ENCODE results near the gene FERMT1. TPM values are rescaled to one million over a fixed set of nuclear protein-coding genes. Genes with fewer than 3 reads are reported as not detected.

FERMT1 gene
- total and polyA plus RNA-seq, 2 of the 4 experiments (the other 2 are of a cell fraction) = 1.8 to 2.3 TPM

DNA sequence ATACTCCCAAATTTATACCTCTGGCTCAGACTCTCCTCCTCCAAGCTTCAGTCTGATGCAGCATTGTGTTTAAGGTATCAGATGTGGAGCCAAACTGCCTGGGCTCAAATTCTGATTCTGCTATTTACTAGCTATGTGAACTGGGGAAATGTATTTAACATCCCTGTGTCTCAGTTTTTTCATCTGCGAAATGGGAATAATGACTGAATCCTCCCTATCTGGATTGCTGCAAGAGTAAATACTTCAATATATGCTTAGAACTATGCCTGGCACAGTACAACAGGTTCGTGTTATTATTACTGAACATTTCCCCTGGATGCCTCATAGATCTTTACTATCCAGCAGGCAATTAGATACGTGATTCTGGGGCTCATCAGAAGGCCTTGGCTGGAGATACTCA lies 74.4 kb downstream of the FERMT1 start:
- ChIA-PET CTCF (no interaction called here), POLR2A (ENCODE audit: unreplicated experiment) (no interaction called here)
- Histone ChIP-seq H3K4ac (ENCODE audit: low read depth, low read length) (no peak overlapping the region), H2BK5ac (ENCODE audit: low read depth, low read length, poor library complexity, severe bottlenecking) (no peak overlapping the region), H2BK120ac (ENCODE audit: low read depth, low read length) (no peak overlapping the region), H2AK5ac (ENCODE audit: low read depth, low read length) (no peak overlapping the region), H3K27ac (ENCODE audit: insufficient read depth, low read length) (no peak overlapping the region), H2AFZ (replicated peaks; ENCODE audit: low read length, poor library complexity) (no peak overlapping the region), H2BK15ac (ENCODE audit: low read depth, low read length) (no peak overlapping the region), H3K9me3 (ENCODE audit: control insufficient read depth, insufficient read depth, low read length) (no peaks in the 10 kb centered on the region), H3K4me2 (ENCODE audit: low read depth, low read length) (no peak overlapping the region), H3K36me3 (ENCODE audit: control insufficient read depth, insufficient read depth, low read length) (no peaks in the 10 kb centered on the region), H3K79me1 (ENCODE audit: low read depth in 1 of 2, low read length in 2 of 2) (no peaks in the 10 kb centered on the region), H4K20me1 (ENCODE audit: insufficient read depth, low read length) (no peaks in the 10 kb centered on the region), H3K23ac (ENCODE audit: low read depth, low read length) (no peak overlapping the region), H3K9me1 (ENCODE audit: insufficient read depth, low read length) (peaks cover 3% of the 10 kb centered on the region; the same call in 1 of the 2 replicates), H3K27me3 (ENCODE audit: control insufficient read depth, insufficient read depth, low read length) (peaks cover 9% of the 10 kb centered on the region), H2BK20ac (ENCODE audit: low read depth, low read length) (no peak overlapping the region), H4K8ac (ENCODE audit: low read depth in 2 of 2, low read length in 2 of 2) (no peak overlapping the region), H3K14ac (replicated peaks; ENCODE audit: low read depth, low read length) (no peak overlapping the region), H3K18ac (ENCODE audit: low read depth, low read length) (no peak overlapping the region), H3K4me3 (ENCODE audit: insufficient read depth, low read depth, low read length) (no peak overlapping the region), H2AK9ac (replicated peaks; ENCODE audit: low read depth, low read length, poor library complexity) (no peak overlapping the region), H4K5ac (ENCODE audit: low read depth, low read length) (no peak overlapping the region), H4K91ac (ENCODE audit: insufficient read depth, low read depth, low read length) (no peak overlapping the region), H3K4me1 (ENCODE audit: control insufficient read depth, insufficient read depth, low read length) (peaks cover 3% of the 10 kb centered on the region), H3K9ac (ENCODE audit: low read depth, low read length) (no peak overlapping the region), H3K56ac (ENCODE audit: extremely low read depth, insufficient read depth, low read length) (no peak overlapping the region)
- dilution Hi-C loops (cut with HindIII; ENCODE audit: low sequenced_read_pairs, unreplicated experiment) = no loop called here
- no CpG with 5 or more reads among the region's 3 CpGs for WGBS, 2 experiments (ENCODE audit: extremely low coverage in 2 of 2, insufficient read length in 1 of 2)
- TF ChIP-seq MXI1 (IDR thresholded peaks at IDR 0.05; ENCODE audit: borderline replicate concordance, low read depth, low read length) = no peak
- TF ChIP-seq NFE2L2 (IDR thresholded peaks at IDR 0.05; ENCODE audit: low read depth, low read length) = no peak
- TF ChIP-seq FOS (IDR thresholded peaks at IDR 0.05; ENCODE audit: low read depth, low read length) = no peak
- no peak for TF ChIP-seq CHD1 (IDR thresholded peaks at IDR 0.05; ENCODE audit: low read depth, low read length)
- TF ChIP-seq, protein P1, sequence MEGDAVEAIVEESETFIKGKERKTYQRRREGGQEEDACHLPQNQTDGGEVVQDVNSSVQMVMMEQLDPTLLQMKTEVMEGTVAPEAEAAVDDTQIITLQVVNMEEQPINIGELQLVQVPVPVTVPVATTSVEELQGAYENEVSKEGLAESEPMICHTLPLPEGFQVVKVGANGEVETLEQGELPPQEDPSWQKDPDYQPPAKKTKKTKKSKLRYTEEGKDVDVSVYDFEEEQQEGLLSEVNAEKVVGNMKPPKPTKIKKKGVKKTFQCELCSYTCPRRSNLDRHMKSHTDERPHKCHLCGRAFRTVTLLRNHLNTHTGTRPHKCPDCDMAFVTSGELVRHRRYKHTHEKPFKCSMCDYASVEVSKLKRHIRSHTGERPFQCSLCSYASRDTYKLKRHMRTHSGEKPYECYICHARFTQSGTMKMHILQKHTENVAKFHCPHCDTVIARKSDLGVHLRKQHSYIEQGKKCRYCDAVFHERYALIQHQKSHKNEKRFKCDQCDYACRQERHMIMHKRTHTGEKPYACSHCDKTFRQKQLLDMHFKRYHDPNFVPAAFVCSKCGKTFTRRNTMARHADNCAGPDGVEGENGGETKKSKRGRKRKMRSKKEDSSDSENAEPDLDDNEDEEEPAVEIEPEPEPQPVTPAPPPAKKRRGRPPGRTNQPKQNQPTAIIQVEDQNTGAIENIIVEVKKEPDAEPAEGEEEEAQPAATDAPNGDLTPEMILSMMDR (conservative IDR thresholded peaks at IDR 0.05; ENCODE audit: low read depth, low read length) = no peak
- no peak for TF ChIP-seq MAFK (IDR thresholded peaks at IDR 0.05; ENCODE audit: low read depth, low read length)
- TF ChIP-seq SMC3 (IDR thresholded peaks at IDR 0.05; ENCODE audit: low read depth, low read length) = no peak
- DNase-seq (no peak), ATAC-seq (ENCODE audit: low read depth) (no peak)
- in situ Hi-C loops (cut with MboI; ENCODE audit: low sequenced_read_pairs) = no loop called here
- no TSS peak for BruUV-seq (replicated peaks)
- intact Hi-C loops (cut with micrococcal nuclease) = no loop called here
